GM19025 (cell line): ENCODE results near the gene ZCCHC10.

Experiments used
- ATAC-seq: cut with Tn5 transposase; IDR thresholded peaks from one replicate; pipeline ENCODE4 v1.9.1; 2021; ENCODE audit warnings: mild to moderate bottlenecking, low read depth, moderate library complexity; ENCODE audit not compliant: unreplicated experiment

The ZCCHC10 gene

GRCh38 chr5:133025804-133026663 is at the start of gene ZCCHC10:
ZCCHC10 (minus strand) TSS chr5:133026549; CDS start chr5:133026537, 12 bp downstream.
- peak; percentile 95 for ATAC-seq

- ATAC-seq, result no peak
Observed at GRCh38 chr5:133075572-133076536, 49.5 kb upstream of the ZCCHC10 start.

DNA sequence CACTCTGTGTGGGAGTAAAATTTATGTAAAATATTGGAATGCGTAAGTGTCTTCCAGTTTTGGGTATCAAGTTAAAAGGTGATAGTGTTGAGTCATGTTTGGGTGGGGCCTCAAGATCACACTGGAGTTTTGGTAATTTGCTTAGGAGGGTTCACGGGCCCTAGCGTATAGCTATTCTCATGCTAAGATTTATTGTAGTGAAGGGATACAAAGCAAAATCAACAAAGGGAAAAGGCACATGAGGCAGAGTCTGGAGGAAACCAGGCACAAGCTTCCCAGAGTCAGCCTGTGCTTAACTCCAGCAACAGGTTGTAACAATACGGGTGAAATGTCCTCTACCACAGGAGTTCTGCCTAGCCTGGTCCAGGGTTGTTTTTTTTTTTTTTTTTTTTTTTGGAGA is 45.7 kb upstream of the ZCCHC10 start:
- ATAC-seq, result no peak

GRCh38 chr5:133066045-133066444 is 39.7 kb upstream of the ZCCHC10 start:
- ATAC-seq, result no peak

GRCh38 chr5:133065471-133065870 is 39.1 kb upstream of the ZCCHC10 start:
- ATAC-seq, result no peak

- no peak for ATAC-seq
Observed at GRCh38 chr5:133063965-133064364, 37.6 kb upstream of the ZCCHC10 start.

DNA sequence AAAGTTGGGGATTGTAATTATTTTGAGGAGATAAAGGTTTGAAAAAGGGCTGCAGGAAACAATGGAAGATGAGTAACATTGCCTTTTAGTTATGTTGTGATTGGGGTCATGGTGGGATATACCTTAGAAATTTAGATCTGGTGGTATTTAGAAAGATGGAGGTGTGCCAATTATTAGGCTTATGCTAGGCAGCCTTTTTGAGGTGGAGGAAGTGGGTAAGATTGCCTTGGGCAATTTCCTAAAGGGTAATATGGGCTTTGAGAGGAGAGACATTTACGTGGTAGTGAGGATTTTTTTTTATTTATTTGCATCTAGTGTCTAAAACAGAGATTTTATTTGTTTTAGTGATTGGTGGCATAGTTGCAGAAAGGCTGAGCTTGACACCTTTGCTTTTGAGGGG is 35.9 kb upstream of the ZCCHC10 start:
- ATAC-seq, result no peak

GRCh38 chr5:133059621-133060020 is 33.3 kb upstream of the ZCCHC10 start:
- ATAC-seq, result no peak

- no peak for ATAC-seq
Observed at GRCh38 chr5:133056891-133057290, 30.5 kb upstream of the ZCCHC10 start.

DNA sequence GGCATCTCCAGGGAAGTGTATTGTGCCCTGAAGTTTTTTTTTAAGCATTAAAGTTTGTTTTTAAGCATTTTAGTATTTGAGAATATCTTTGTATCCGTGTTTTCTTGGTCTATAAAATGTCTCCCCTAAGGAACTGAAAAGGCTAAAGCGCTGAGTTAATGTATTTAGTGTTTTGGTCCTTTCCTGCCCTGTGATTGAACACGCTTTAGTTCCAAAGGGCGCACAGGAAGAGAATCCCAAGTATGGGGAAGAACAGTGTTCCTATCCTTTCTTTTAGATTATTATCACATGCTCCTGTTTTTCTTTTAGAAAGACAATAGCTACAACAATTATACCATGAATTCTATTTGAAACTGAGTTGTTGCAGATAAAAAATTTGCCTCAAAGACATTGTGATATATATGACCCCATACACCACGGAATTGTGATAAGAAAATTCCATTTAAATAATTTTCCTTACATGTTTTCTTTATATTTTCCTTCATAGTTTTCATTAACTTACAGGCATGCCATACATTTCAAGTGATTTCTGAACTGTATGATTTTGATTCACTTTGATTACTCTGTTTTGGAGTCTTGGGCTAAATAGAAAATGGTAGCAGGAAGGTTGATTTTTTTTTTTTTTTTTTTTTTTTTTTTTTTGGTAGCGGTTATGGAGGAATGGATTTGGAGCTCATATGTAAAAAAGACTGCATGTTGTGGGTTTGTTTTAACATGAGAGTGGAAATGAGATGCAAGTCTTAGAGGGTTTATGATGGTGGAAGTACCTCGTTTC is 28.5 kb upstream of the ZCCHC10 start:
- no peak for ATAC-seq

- ATAC-seq, result no peak
Observed at GRCh38 chr5:133053448-133053847, 27.1 kb upstream of the ZCCHC10 start.

GRCh38 chr5:133052317-133053175 is 26.2 kb upstream of the ZCCHC10 start:
- peak; percentile 20 for ATAC-seq

GRCh38 chr5:133051542-133052316 is 25.4 kb upstream of the ZCCHC10 start, which contains the start of gene HSPA4:
HSPA4 (plus strand) TSS chr5:133052013; CDS start chr5:133052251, 238 bp downstream.
- peak; percentile 73 for ATAC-seq

GRCh38 chr5:133051061-133051541 is 24.8 kb upstream of the ZCCHC10 start:
- ATAC-seq, result no peak

- no peak for ATAC-seq
Observed at GRCh38 chr5:133050521-133050920, 24.2 kb upstream of the ZCCHC10 start.

DNA sequence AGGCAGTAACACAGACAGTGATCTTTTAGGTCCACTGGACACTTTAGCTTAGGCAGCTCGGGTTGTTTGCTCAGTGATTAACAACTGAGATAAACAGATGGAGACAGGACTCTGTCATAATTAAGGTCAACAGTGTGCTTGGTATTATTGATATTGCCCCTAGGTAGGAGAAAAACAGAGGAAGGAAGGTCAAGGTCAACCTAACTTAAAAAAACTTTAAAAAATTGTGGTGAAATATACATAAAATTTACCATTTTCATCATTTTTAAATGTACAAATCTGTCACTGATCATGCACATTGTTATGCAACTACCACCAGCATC is 23.3 kb upstream of the ZCCHC10 start:
- no peak for ATAC-seq

DNA sequence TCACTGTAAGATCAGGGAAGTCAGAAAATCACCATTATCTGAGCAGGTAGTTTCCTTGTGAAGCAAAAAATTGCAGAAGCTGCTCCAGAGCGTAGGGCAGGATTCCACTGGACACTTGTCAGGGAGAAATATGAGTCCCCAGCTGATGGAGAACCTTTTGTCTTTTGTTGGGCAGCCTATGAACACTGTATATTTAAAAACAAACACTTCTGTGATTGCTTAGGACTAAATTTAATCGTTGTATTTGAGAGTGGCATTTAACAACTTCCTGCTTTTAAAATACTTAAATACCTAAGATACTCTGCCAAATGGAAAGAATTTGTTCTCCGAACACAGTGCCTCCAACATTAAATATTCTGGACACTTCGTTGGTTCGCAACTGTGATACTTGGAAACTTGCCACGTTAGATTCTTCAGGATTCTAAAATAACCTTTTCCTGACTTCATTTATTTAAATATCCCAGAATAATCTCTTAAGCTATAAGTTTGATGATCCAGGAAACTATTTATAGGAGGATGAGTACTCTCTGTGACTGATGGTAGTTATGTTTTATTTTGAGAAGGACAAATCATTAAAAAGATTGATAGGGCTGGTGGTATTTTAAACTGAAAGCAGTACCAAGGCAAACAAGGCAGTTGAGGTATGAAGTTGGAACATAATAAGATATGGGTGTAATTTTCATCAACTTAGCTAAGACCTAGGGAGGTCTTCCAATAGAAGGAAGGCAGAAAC is 22.8 kb upstream of the ZCCHC10 start:
- ATAC-seq, result no peak

DNA sequence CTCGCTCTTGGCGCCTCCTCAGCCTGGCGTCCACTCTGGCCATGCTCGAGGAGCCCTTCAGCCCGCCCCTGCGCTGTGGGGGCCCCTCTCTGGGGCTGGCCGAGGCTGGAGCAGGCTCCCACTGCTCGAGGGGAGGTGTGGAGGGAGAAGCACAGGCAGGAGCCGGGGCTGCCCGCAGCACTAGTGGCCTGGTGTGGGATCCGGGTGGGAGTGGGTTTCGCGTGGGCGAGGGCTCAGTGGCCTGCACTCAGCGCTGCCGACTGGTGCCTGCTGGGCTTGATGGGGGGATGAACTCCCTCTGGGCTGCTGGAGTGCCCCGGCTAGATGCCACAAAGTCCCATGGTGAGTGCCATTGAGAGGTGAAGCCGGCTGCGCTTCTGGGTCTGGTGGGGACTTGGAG is 21.1 kb upstream of the ZCCHC10 start:
- ATAC-seq, result no peak
